HEK293 (cell line): Measurements from ENCODE around the gene NCKAP5.

Experiments used
- CTCF ChIA-PET: fragments of 350-600 bp; formaldehyde crosslinking; extraction: SDS; loops from one replicate; lab custom pipeline; 2021; ENCODE audit warnings: antibody characterized with exemption; lab: Yijun Ruan, JAX
- POLR2A ChIA-PET: fragments of 300-600 bp; formaldehyde crosslinking; extraction: SDS; loops from one replicate; lab custom pipeline; 2020; ENCODE audit warnings: antibody characterized with exemption, inconsistent platforms; lab: Yijun Ruan, JAX
- H3K27ac ChIP-seq: fragments of 200-500 bp; sonication (Bioruptor generic); 2 replicates; pipeline ENCODE4 v1.5.1; 2014; ENCODE audit warnings: low read depth, low read length, control low read depth, inconsistent platforms; ENCODE audit errors: extremely low read depth
- H3K36me3 ChIP-seq, 2 experiments: fragments of 200-500 bp in 1 of 2; sonication (Bioruptor generic) in 1 of 2; 1 replicate in 1 of 2; 2 replicates in 1 of 2; pipeline ENCODE4 v1.5.1; 2014 to 2017; ENCODE audit warnings: inconsistent platforms in 2 of 2, low read length in 2 of 2; ENCODE audit not compliant: control insufficient read depth in 2 of 2, insufficient read depth in 1 of 2
- H3K4me1 ChIP-seq: fragments of 200-500 bp; sonication (Bioruptor generic); 2 replicates; pipeline ENCODE4 v1.5.1; 2014; ENCODE audit warnings: mild to moderate bottlenecking, low read length, inconsistent platforms; ENCODE audit not compliant: control insufficient read depth, insufficient read depth
- H3K4me3 ChIP-seq: 2 replicates; pipeline ENCODE4 v1.5.1; 2011; ENCODE audit warnings: low read depth, mild to moderate bottlenecking, control low read depth, low read length, moderate library complexity
- H3K9me3 ChIP-seq: fragments of 200-500 bp; sonication (Bioruptor generic); 2 replicates; pipeline ENCODE4 v1.5.1; 2014; ENCODE audit warnings: low read depth, low read length, inconsistent platforms; ENCODE audit not compliant: control insufficient read depth, insufficient read depth
- AEBP2 ChIP-seq: fragments of 450-650 bp; formaldehyde crosslinking; IDR thresholded peaks from 2 replicates; pipeline ENCODE4 v1.5.1; 2016; ENCODE audit warnings: missing biosample characterization, missing genetic modification characterization, borderline replicate concordance
- CTCF ChIP-seq: fragments of 450-650 bp; formaldehyde crosslinking; IDR thresholded peaks from 2 replicates; pipeline ENCODE4 v1.5.1; 2016; ENCODE audit warnings: missing biosample characterization, missing genetic modification characterization
- EGR2 ChIP-seq: fragments of 450-650 bp; formaldehyde crosslinking; IDR thresholded peaks from 2 replicates; pipeline ENCODE4 v1.5.1; 2016; ENCODE audit warnings: low read depth, missing biosample characterization, missing genetic modification characterization
- KLF1 ChIP-seq: fragments of 450-650 bp; formaldehyde crosslinking; IDR thresholded peaks from 2 replicates; pipeline ENCODE4 v1.5.1; 2016; ENCODE audit warnings: missing biosample characterization, missing genetic modification characterization
- KLF8 ChIP-seq: fragments of 450-650 bp; formaldehyde crosslinking; IDR thresholded peaks from 2 replicates; pipeline ENCODE4 v1.5.1; 2016; ENCODE audit warnings: missing biosample characterization, missing genetic modification characterization
- MYNN ChIP-seq: fragments of 450-650 bp; formaldehyde crosslinking; IDR thresholded peaks from 2 replicates; pipeline ENCODE4 v1.5.1; 2016; ENCODE audit warnings: missing biosample characterization, missing genetic modification characterization, borderline replicate concordance
- PRDM10 ChIP-seq: fragments of 450-650 bp; formaldehyde crosslinking; IDR thresholded peaks from 2 replicates; pipeline ENCODE4 v1.5.1; 2016; ENCODE audit warnings: missing biosample characterization, missing genetic modification characterization
- REPIN1 ChIP-seq: fragments of 450-650 bp; formaldehyde crosslinking; IDR thresholded peaks from 2 replicates; pipeline ENCODE4 v1.5.1; 2017; ENCODE audit warnings: missing biosample characterization, missing genetic modification characterization, low read depth
- ZBTB26 ChIP-seq: fragments of 450-650 bp; formaldehyde crosslinking; optimal IDR thresholded peaks from 2 replicates; pipeline ENCODE3; 2016; ENCODE audit warnings: missing biosample characterization, mild to moderate bottlenecking, missing genetic modification characterization
- ZBTB7A ChIP-seq: fragments of 450-650 bp; formaldehyde crosslinking; IDR thresholded peaks from 2 replicates; pipeline ENCODE4 v1.5.1; 2016; ENCODE audit warnings: low read depth, missing biosample characterization, missing genetic modification characterization
- ZFP41 ChIP-seq: fragments of 450-650 bp; formaldehyde crosslinking; IDR thresholded peaks from 2 replicates; pipeline ENCODE4 v1.5.1; 2016; ENCODE audit warnings: missing biosample characterization, missing genetic modification characterization, borderline replicate concordance
- ZNF112 ChIP-seq: fragments of 450-650 bp; formaldehyde crosslinking; IDR thresholded peaks from 2 replicates; pipeline ENCODE4 v1.5.0; 2017; ENCODE audit warnings: missing biosample characterization, missing genetic modification characterization
- ZNF138 ChIP-seq: fragments of 450-650 bp; formaldehyde crosslinking; IDR thresholded peaks from 2 replicates; pipeline ENCODE4 v1.5.1; 2016; ENCODE audit warnings: missing biosample characterization, missing genetic modification characterization, borderline replicate concordance
- ZNF146 ChIP-seq: fragments of 450-650 bp; formaldehyde crosslinking; IDR thresholded peaks from 2 replicates; pipeline ENCODE4 v1.5.1; 2016; ENCODE audit warnings: missing biosample characterization, missing genetic modification characterization
- ZNF157 ChIP-seq: fragments of 450-650 bp; formaldehyde crosslinking; IDR thresholded peaks from 2 replicates; pipeline ENCODE4 v1.5.1; 2016; ENCODE audit warnings: missing biosample characterization, missing genetic modification characterization
- ZNF16 ChIP-seq: fragments of 450-650 bp; formaldehyde crosslinking; IDR thresholded peaks from 2 replicates; pipeline ENCODE4 v1.5.1; 2016; ENCODE audit warnings: low read depth, missing biosample characterization, missing genetic modification characterization
- ZNF2 ChIP-seq: fragments of 450-650 bp; formaldehyde crosslinking; IDR thresholded peaks from 2 replicates; pipeline ENCODE4 v1.5.1; 2016; ENCODE audit warnings: missing biosample characterization, missing genetic modification characterization
- ZNF211 ChIP-seq: fragments of 450-650 bp; formaldehyde crosslinking; IDR thresholded peaks from 2 replicates; pipeline ENCODE4 v1.5.1; 2016; ENCODE audit warnings: low read depth, missing biosample characterization, missing genetic modification characterization
- ZNF221 ChIP-seq: fragments of 450-650 bp; formaldehyde crosslinking; IDR thresholded peaks from 2 replicates; pipeline ENCODE4 v1.5.1; 2017; ENCODE audit warnings: missing biosample characterization, missing genetic modification characterization, borderline replicate concordance
- ZNF24 ChIP-seq: fragments of 450-650 bp; formaldehyde crosslinking; IDR thresholded peaks from 2 replicates; pipeline ENCODE4 v1.5.1; 2016; ENCODE audit warnings: missing biosample characterization, missing genetic modification characterization
- ZNF366 ChIP-seq: fragments of 450-650 bp; formaldehyde crosslinking; conservative IDR thresholded peaks from 2 replicates; pipeline ENCODE4 v1.5.1; 2016; ENCODE audit warnings: missing biosample characterization, missing genetic modification characterization
- ZNF391 ChIP-seq: fragments of 450-650 bp; formaldehyde crosslinking; IDR thresholded peaks from 2 replicates; pipeline ENCODE4 v1.5.1; 2016; ENCODE audit warnings: low read depth, missing biosample characterization, missing genetic modification characterization, borderline replicate concordance
- ZNF473 ChIP-seq: fragments of 450-650 bp; formaldehyde crosslinking; IDR thresholded peaks from 2 replicates; pipeline ENCODE4 v1.5.1; 2017; ENCODE audit warnings: missing biosample characterization, missing genetic modification characterization
- ZNF549 ChIP-seq: fragments of 450-650 bp; IDR thresholded peaks from 2 replicates; pipeline ENCODE4 v1.5.1; 2018; ENCODE audit warnings: missing biosample characterization, missing genetic modification characterization, mild to moderate bottlenecking, inconsistent platforms, moderate library complexity
- ZNF571 ChIP-seq: fragments of 450-650 bp; formaldehyde crosslinking; IDR thresholded peaks from 2 replicates; pipeline ENCODE4 v1.5.0; 2017; ENCODE audit warnings: missing biosample characterization, missing genetic modification characterization
- ZNF670 ChIP-seq: fragments of 450-650 bp; formaldehyde crosslinking; IDR thresholded peaks from 2 replicates; pipeline ENCODE4 v1.5.1; 2016; ENCODE audit warnings: missing biosample characterization, missing genetic modification characterization, low read depth
- ZNF776 ChIP-seq: fragments of 450-650 bp; formaldehyde crosslinking; IDR thresholded peaks from 2 replicates; pipeline ENCODE4 v1.5.0; 2017; ENCODE audit warnings: missing biosample characterization, missing genetic modification characterization, borderline replicate concordance
- ZNF777 ChIP-seq: fragments of 450-650 bp; formaldehyde crosslinking; IDR thresholded peaks from 2 replicates; pipeline ENCODE4 v1.5.1; 2017; ENCODE audit warnings: missing biosample characterization, missing genetic modification characterization, borderline replicate concordance
- ZNF830 ChIP-seq: fragments of 450-650 bp; IDR thresholded peaks from 2 replicates; pipeline ENCODE4 v1.5.0; 2018; ENCODE audit warnings: missing biosample characterization, missing genetic modification characterization, low read depth, mild to moderate bottlenecking, moderate library complexity
- ZXDB ChIP-seq: fragments of 450-650 bp; formaldehyde crosslinking; IDR thresholded peaks from 2 replicates; pipeline ENCODE4 v1.5.1; 2016; ENCODE audit warnings: missing biosample characterization, missing genetic modification characterization

The NCKAP5 gene

DNA sequence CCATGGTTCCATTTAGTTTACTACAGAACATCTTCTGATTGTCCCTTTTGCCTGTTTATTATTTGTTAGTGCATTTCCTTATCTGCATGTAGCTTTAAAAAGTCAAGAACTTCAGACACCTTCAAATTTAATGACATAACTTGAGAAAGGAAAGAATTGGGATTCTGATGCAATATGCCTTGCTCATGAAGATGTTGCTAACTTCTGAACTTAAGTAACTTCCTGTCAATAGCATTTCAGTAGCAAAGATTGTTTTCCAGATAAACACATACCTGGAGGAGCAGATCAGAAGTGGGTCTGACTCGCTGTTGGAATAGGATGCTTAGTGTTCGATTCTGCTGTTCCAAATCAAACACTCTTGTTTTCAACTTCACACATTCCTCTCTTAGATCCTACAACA, 708.0 kb downstream of the NCKAP5 start:
- ChIA-PET POLR2A (no interaction called here), CTCF (no interaction called here)
- TF ChIP-seq ZNF830 (tag by site-specific recombination) = no peak
- TF ChIP-seq PRDM10 = no peak
- no peak for TF ChIP-seq ZBTB26 (tag by site-specific recombination)
- TF ChIP-seq ZNF112 (tag by site-specific recombination) = no peak
- TF ChIP-seq ZNF776 (tag by site-specific recombination) = no peak
- no peak for TF ChIP-seq ZNF777 (tag by site-specific recombination)
- no peak for TF ChIP-seq ZNF24 (tag by site-specific recombination)
- TF ChIP-seq ZNF211 (tag by site-specific recombination) = no peak
- no peak for TF ChIP-seq ZNF2 (tag by site-specific recombination)
- TF ChIP-seq AEBP2 (tag by site-specific recombination) = no peak
- no peak for TF ChIP-seq MYNN (tag by site-specific recombination)
- TF ChIP-seq ZFP41 = no peak
- no peak for TF ChIP-seq REPIN1 (tag by site-specific recombination)
- no peaks in the 10 kb centered on the region for H3K9me3 ChIP-seq
- no peaks in the 10 kb centered on the region for H3K36me3 ChIP-seq
- no peak overlapping the region for H3K4me3 ChIP-seq
- no peak overlapping the region for H3K27ac ChIP-seq
- H3K4me1 ChIP-seq = no peaks in the 10 kb centered on the region

DNA sequence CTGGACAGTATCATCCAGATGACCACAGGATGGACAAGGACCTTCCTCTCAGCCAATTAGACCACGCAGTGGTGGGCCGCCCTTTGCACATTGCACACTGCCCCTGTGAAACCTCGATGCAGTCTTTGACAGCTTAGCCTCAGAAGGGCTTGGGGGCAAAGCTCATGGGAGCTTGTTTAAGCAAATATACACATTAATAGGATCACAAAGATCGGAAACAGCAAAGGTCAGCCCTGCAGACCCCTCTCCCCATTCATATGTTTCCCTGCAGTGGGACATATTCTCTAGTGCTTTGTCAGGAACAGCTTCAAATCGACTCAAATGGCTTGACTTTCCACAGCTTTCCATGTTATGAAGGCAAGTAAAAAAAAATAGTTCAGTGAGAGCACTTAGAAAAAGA, 708.7 kb downstream of the NCKAP5 start:
- H3K36me3 ChIP-seq = no peaks in the 10 kb centered on the region
- CTCF ChIA-PET = no interaction called here
- POLR2A ChIA-PET = no interaction called here
- no peak overlapping the region for H3K4me3 ChIP-seq
- H3K27ac ChIP-seq = no peak overlapping the region
- H3K9me3 ChIP-seq = no peaks in the 10 kb centered on the region
- no peaks in the 10 kb centered on the region for H3K4me1 ChIP-seq
- no peak for TF ChIP-seq ZNF366 (tag by site-specific recombination)
- no peak for TF ChIP-seq ZNF670 (tag by site-specific recombination)
- no peak for TF ChIP-seq CTCF
- TF ChIP-seq EGR2 (tag by site-specific recombination) = no peak
- TF ChIP-seq ZNF146 = no peak
- TF ChIP-seq ZNF157 (tag by site-specific recombination) = no peak
- no peak for TF ChIP-seq ZNF138
- TF ChIP-seq ZNF776 (tag by site-specific recombination) = no peak
- TF ChIP-seq ZNF221 (tag by site-specific recombination) = no peak
- TF ChIP-seq ZNF473 (tag by site-specific recombination) = no peak
- no peak for TF ChIP-seq ZXDB
- no peak for TF ChIP-seq KLF8 (tag by site-specific recombination)
- TF ChIP-seq ZNF391 (tag by site-specific recombination) = no peak
- no peak for TF ChIP-seq ZBTB7A
- no peak for TF ChIP-seq ZNF549 (tag by site-specific recombination)
- no peak for TF ChIP-seq KLF1 (tag by site-specific recombination)
- TF ChIP-seq ZNF571 (tag by site-specific recombination) = no peak
- TF ChIP-seq ZNF16 (tag by site-specific recombination) = no peak
